HG03045 (cell line): Measurements from ENCODE around the gene KIAA0513.

Experiments used
- ATAC-seq: cut with Tn5 transposase; IDR thresholded peaks from one replicate; pipeline ENCODE4 v1.9.1; 2021; ENCODE audit warnings: mild to moderate bottlenecking, moderate library complexity; ENCODE audit not compliant: unreplicated experiment

The KIAA0513 gene

GRCh38 chr16:85086347-85087291 lies 59.0 kb downstream of the KIAA0513 start:
- no peak for ATAC-seq

DNA sequence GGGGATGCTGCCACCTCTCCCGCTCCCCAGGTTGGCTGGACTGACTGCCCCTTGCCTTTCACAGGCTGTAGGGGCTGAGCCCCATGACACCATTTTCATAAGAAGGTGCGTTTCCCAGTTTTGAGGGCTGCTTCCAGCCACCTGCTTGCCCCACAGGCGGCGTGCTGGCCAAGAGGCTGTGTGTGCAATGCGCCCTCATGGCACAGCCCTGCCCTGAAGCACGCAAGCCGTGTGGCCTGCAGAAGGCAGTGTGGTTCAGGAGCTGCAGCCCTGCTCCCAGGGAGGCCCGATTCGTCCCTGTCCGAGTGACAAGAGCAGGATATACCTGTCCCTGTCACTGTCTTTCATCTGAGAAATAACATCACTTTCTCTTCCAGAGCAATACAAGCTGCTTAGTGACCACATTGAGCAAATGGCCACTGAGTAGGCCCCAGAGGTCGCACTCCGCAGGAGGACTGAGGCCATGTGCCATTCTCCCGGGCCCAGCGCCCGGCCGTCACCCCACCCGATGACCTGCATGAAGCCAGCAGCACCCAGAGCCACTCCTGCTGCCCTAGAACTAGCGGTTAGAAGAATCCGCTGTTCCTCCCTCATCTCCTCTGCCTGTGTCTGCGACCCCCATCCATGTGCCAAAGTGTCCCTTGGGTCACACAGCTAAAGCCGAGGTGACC lies 60.4 kb downstream of the KIAA0513 start:
- ATAC-seq = no peak

- no peak for ATAC-seq
Measured at GRCh38 chr16:85088570-85089199, 61.1 kb downstream of the KIAA0513 start.

DNA sequence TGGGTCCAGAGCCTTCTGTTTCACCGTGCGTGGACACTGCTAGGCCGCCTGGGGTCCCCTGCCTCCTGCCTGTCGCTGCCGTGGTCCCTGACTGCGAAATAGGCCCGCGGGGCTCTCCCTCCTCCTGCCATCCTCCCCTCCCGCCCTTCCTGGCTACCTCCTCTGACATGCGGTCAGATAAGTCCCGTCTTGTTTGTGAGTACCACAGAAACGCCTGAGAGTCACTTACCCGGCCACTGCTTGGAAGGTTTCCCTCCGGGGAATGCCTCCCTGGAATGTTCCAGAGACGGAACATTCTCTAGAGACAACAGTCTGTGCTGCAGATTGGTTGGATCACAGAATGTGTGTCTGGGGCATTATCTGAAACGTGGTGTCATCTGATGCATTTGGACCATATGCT lies 61.9 kb downstream of the KIAA0513 start:
- no peak for ATAC-seq

DNA sequence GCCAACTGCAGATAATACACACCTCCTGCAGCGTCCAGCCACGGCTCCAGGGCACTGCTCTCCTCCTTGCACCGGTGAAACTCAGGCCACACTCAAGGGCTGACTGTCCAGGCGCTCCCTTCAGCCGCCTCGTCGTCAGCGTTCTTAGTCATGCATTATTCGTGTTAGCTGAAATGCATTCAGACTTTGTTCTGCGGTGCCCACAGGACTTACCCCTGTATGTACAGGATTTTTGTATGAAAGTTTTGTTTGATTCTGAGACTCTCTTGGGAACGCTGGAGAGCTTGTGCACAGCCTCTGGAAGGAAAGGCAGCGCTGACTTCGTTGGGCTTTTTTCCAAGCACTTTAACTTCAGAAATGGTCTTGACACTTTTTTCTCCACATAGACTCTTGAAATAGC lies 62.6 kb downstream of the KIAA0513 start:
- ATAC-seq = no peak

GRCh38 chr16:85090873-85091521 lies 63.4 kb downstream of the KIAA0513 start:
- no peak for ATAC-seq

GRCh38 chr16:85091522-85091910 lies 63.9 kb downstream of the KIAA0513 start:
- no peak for ATAC-seq

DNA sequence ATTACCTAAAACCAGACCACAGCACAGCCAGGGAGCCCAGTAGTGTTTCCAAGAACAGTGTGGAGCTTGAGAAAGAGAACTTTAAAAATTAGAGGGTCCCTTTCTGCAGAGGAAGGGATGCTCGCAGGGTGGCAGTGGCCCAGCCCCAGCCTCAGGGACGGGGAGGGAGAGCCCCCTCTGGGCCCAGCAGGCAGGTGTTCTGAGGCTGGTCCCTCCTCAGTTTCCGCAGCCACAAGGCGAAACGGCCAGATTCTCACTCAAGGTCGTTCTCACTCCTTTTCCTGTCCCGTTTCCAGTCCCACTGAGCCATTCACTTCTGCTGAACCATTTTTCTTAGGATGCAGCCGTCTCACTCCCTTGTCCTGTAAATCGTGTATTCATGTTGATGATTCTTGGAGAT lies 64.7 kb downstream of the KIAA0513 start:
- no peak for ATAC-seq

- ATAC-seq = no peak
Measured at GRCh38 chr16:85092851-85093250, 65.3 kb downstream of the KIAA0513 start.

DNA sequence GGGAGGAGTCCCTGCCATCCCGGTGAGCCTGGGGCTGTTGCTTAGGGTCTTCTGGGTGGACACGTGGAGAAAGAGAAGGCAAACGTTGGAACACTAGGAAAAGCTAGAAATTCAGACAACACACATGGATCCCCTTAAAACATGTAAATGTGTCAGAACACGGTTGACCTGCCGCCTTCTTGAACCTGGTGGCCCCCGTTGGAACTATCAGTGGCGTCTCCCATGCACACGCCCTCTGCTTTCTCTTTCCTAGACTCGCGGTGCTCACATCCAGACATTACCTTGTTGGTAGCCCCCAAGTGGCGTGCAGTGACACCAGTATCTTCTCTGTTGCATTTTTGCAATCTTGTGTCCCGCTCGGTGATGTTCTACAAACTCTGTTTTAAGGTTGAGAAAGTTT lies 66.1 kb downstream of the KIAA0513 start:
- no peak for ATAC-seq

- no peak for ATAC-seq
Measured at GRCh38 chr16:85094176-85094805, 66.7 kb downstream of the KIAA0513 start.

DNA sequence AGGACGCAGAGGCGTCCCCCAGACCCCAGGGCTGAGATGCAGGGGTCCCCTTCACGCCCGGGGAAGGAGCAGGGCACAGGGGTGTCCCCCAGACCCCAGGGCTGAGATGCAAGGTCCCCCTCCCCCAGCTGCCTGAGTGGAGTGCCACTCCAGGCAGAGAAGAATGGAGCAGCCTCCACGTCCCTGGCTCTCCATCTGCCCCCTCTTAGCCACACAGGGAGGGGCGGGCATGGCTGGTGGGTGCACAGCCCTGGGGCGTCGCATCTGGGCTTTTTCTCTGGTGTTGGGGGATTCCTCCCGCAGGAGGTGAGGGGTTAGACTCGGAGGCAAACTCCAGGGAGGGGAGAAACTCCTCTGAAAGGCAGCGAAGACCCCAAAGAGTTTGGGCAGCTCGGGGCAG lies 67.2 kb downstream of the KIAA0513 start:
- ATAC-seq = no peak

DNA sequence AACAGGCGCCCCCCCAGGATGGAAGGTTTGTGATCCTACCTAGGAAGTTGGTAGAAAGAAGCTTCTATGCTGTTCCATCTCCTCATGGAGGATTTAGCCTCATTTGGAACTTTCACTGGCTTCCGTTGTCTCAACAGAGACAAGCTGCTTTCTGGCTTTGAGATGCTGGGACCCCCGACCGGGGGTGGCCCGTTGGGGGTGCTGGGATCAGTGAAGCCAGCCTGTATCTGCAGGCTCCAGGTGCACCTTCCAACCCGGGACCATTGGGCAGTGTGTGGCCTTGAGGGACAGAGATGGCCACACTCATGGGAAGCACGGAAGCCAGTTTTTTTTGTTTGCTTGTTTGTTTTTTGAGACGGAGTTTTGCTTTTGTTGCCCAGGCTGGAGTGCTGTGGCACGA lies 69.3 kb downstream of the KIAA0513 start:
- no peak for ATAC-seq

- ATAC-seq = no peak
Measured at GRCh38 chr16:85098565-85098964, 71.0 kb downstream of the KIAA0513 start.

DNA sequence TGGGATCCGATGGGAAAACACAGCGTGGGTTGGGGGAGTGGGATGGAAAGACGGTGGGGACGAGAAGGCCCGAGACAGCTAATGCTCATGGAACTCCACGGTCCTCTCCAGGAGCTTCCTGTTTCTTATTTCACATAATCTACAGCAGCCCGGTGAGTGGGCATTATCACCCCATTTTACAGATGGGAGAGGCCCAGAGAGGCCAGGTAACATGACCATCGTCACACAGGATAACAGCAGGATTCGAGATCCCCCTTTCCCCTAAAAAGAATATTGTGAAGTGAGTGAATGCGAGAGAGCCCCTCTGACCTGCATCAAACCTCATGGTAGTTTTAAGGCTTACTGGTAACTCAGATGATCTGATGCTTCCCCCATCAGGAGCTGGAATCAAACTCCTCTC lies 72.7 kb downstream of the KIAA0513 start:
- ATAC-seq = no peak

GRCh38 chr16:85101956-85102630 lies 74.5 kb downstream of the KIAA0513 start:
- no peak for ATAC-seq

GRCh38 chr16:85103114-85104079 lies 75.8 kb downstream of the KIAA0513 start:
- ATAC-seq = no peak

DNA sequence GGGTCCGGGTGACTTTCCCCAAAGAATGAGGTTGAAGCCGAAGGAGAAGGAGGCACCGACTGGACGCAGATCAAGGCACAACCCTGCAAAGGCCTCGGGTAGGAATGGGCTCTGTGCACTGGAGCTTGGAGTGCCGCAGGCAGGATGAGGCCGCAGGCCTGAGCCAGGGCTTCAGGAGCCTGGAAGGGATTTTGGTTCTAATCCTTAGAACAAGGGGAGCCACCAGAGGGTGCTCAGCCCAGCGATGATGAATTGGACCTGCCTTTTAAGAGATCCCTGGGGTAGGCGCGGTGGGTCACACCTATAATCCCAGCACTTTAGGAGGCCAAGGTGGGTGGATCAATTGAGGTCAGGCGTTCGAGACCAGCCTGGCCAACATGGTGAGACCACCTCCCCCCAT lies 76.6 kb downstream of the KIAA0513 start:
- no peak for ATAC-seq

DNA sequence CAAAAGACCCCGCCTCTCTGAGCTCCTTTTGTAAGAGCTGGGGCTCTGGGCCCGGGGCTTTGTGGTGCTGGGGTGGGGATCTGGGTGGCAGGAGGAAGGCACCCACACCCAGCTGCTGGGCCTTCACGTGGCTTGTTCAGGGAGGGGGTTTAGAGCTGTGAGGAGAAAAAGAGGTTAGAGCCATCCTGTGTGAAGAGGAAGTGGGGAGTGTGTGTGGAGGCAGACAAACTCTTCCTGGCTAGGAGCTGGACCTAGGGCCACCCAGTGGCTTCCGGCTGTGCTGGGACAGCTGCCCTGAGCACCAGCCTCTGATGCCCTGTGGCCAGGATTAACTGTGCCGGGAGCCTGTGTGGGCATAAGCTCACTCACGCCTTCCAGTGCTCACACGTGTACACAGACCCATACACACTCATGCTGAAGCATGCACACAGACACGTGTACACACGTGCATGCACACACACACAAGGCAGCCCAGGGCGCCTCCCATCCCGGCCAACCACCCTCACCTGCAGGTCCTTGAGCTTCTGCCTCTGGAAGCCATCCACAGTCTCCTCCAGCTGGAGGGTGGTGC lies 77.3 kb downstream of the KIAA0513 start:
- ATAC-seq = no peak
